Fibroblast of the aortic adventitia (primary cell): ENCODE results near the gene NUDT1. TPM values are rescaled to one million over a fixed set of nuclear protein-coding genes. Genes with fewer than 3 reads are reported as not detected.

ENCODE experiments used
- DNase-seq: peaks from one replicate; pipeline ENCODE4 v3.0.0-alpha.2; 2010; ENCODE audit warnings: low read depth
- H3K4me3 ChIP-seq: 2 replicates; pipeline ENCODE4 v1.5.1; 2011; ENCODE audit warnings: low read depth, mild to moderate bottlenecking, control low read depth, low read length, moderate library complexity
- total RNA-seq: library from RNA; depleted of rRNA; stranded (reverse); fragments of >200 nt; gene quantifications from 2 replicates; pipeline ENCODE4 v1.2.3, GENCODE V29; 2012; ENCODE audit warnings: low replicate concordance
- TF ChIP-seq, protein P1 (sequence below): IDR thresholded peaks from 2 replicates; pipeline ENCODE4 v1.5.1; 2011; ENCODE audit warnings: mild to moderate bottlenecking, low read length, control low read depth, inconsistent platforms; ENCODE audit not compliant: insufficient read depth

Gene NUDT1
- total RNA-seq, 1 donor = 16.3 TPM

DNA sequence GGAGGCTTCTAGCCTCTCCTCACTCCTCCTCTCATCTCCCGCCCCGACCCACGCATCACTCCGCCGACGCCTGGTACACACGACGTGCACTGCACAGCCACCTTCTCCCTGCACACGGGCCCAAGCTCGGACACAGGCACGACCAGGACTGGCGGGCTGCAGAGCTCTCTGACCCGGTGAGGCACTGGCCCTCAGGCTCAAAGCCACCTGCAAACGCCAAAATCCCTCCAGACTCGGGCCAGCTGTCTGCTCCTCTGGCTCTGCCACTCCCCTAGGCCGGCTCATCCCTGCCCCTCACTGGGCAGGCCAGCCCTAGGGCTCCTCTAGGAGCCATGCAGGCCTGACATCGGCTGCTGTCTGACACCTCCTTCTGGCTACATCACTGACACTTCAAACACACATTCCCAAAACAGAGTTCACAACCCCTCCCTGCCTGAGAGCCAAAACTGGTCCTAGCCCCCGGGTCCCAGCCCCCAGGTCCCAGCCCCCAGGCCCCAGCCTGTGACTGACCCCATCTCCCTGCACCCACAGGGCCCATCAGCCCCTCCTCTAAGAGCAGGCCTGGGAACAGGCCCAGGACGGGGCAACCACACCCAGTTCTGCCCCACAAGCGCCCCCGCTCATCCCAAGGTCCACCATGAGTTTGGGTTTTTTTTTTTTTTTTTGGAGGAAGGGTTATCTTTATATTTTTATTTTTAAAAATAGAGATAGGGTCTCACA lies 44.4 kb upstream of the NUDT1 start:
- no peak overlapping the region for H3K4me3 ChIP-seq
- no peak for DNase-seq
- TF ChIP-seq, protein P1, sequence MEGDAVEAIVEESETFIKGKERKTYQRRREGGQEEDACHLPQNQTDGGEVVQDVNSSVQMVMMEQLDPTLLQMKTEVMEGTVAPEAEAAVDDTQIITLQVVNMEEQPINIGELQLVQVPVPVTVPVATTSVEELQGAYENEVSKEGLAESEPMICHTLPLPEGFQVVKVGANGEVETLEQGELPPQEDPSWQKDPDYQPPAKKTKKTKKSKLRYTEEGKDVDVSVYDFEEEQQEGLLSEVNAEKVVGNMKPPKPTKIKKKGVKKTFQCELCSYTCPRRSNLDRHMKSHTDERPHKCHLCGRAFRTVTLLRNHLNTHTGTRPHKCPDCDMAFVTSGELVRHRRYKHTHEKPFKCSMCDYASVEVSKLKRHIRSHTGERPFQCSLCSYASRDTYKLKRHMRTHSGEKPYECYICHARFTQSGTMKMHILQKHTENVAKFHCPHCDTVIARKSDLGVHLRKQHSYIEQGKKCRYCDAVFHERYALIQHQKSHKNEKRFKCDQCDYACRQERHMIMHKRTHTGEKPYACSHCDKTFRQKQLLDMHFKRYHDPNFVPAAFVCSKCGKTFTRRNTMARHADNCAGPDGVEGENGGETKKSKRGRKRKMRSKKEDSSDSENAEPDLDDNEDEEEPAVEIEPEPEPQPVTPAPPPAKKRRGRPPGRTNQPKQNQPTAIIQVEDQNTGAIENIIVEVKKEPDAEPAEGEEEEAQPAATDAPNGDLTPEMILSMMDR = no peak

DNA sequence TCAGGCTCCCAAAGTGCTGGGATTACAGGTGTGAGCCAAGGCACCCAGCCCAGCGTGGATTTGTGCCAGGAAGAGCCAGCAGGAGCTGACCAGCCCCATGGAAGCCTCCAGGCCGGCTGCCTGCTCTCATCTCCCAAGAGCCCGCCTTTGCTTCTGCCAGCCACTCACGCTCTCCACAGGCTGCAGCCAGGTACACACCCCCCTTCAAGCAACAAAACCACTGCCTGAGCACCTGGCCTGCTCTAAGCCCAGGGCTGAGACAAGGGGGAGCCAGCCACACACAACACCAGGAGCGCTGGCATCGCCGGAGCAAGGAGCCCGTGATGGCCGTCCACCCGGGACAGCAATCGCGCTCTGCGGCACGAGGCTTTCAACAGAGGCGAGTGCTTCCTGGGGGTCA lies 43.8 kb upstream of the NUDT1 start:
- TF ChIP-seq, protein P1 = no peak
- no peak overlapping the region for H3K4me3 ChIP-seq
- no peak for DNase-seq

DNA sequence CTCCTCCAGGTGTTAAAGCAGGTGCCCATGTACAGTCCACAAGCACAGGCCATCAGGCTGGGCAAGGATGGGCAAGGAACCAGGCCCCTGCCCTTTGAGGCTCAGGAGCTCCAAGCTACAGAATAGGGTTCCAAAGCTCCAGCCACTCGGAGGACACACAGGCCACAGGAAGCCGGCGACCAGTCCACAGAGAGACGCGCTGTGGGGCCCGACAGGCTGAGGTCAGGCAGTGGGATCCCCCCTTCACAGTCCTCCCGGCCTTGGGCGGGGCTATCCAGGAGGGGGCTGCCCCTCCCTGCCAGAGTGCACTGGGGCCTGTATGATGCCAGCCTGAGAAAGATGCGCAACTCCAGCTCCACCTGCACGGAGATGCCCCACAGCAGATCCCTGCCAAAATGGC lies 43.3 kb upstream of the NUDT1 start:
- DNase-seq = no peak
- no peak overlapping the region for H3K4me3 ChIP-seq
- TF ChIP-seq, protein P1 = no peak

DNA sequence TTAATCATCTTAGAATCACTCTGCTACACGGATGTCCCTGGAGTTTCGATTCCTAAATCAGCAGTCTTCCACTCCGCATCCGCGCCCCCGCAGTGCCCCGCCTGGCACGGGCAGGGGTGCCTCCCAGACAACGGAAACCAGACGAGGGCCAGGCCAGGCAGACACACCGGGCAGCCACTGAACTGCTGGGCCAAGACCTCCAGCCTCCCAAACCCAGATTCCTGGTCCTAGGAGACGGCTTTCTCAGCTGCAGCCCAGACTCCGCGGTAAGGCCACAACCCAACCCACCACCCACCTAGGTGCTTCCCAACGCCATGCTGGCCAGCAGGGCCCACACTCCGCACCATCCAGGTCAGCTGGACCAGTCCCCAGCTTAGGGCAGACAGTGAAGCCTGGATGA lies 42.5 kb upstream of the NUDT1 start:
- TF ChIP-seq, protein P1 = no peak
- no peak overlapping the region for H3K4me3 ChIP-seq
- DNase-seq = no peak

DNA sequence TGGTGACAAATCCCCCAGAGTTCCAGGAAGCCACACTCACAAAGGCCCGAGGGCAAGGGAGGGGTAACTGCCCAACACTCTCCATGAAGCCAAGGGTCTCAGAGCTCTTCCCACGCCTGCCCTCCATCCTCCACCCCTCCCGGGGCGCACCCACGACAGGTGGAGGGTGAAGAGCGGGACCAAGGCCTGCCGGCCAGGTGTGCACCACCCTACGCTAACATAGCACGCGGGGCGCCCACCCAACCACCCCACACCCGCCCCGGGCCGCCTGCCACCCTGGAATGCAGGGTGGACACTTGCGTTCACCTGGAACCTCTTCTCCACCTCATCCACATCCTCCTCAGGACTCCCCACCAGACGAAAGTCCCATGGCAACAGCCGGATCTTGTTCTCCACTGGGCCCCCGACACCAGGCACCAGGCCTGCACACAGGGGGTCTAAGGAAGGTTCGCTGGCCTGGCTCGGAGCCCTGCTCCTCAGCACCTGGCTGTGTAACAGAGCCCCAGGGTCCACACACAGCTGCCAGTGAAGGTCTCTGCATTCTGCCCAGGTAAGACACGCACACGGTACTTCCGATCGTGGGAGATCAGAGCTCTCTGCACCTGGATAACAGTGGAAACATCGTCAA lies 42.0 kb upstream of the NUDT1 start:
- H3K4me3 ChIP-seq = no peak overlapping the region
- DNase-seq = no peak
- TF ChIP-seq, protein P1 = no peak

DNA sequence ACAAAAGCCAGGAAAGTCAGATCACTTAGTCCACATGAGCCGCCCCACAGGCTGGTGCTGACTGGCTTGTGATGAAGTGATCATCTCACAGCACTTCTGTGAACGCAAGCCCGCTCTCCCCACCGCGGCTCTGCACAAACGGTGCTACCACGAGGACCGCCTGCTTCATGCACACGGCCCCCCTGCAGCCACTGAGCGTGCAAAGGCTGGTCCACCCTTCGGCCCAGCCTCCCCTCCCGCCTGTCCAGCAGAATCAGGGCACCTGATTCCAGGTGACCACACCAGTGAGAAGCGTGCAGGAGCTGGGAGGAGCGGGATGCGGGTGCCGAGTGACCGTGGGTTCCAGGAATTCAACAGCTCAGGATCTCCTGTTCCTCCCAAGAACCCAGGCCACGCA lies 41.4 kb upstream of the NUDT1 start:
- no peak for DNase-seq
- H3K4me3 ChIP-seq = no peak overlapping the region
- TF ChIP-seq, protein P1 = no peak
